DOHH2 (cell line): ENCODE measurements around the gene CDC25B.

Source experiments
- CTCF ChIP-seq: fragments of 200-600 bp; sonication (generic); IDR thresholded peaks from one replicate; pipeline ENCODE4 v1.5.1; 2014; ENCODE audit warnings: antibody characterized with exemption, mild to moderate bottlenecking, low read depth, low read length; ENCODE audit not compliant: poor library complexity, severe bottlenecking
- EZH2phosphoT487 ChIP-seq: fragments of 200-600 bp; sonication (generic); IDR thresholded peaks from 2 replicates; pipeline ENCODE4 v1.6.1; 2017; ENCODE audit warnings: borderline replicate concordance, mild to moderate bottlenecking, antibody characterized with exemption, low read length, moderate library complexity, mixed read lengths

- TF ChIP-seq CTCF, result no peak
- no peak for TF ChIP-seq EZH2phosphoT487
Observed at GRCh38 chr20:3811467-3812258, 15.6 kb downstream of the CDC25B start.
